HG03457 (cell line): ENCODE data around the gene GRB10.

Experiments used
- ATAC-seq: cut with Tn5 transposase; IDR thresholded peaks from one replicate; pipeline ENCODE4 v1.9.1; 2021; ENCODE audit warnings: moderate number of reproducible peaks; ENCODE audit not compliant: unreplicated experiment

Gene GRB10

GRCh38 chr7:50721661-50722259 lies 60.9 kb downstream of the GRB10 start:
- no peak for ATAC-seq

GRCh38 chr7:50721160-50721559 lies 61.5 kb downstream of the GRB10 start:
- no peak for ATAC-seq

GRCh38 chr7:50720295-50720694 lies 62.4 kb downstream of the GRB10 start:
- ATAC-seq, result no peak

- ATAC-seq, result no peak
These were observed 63.8 kb downstream of the GRB10 start for GRCh38 chr7:50718876-50719275.

- no peak for ATAC-seq
These were observed 64.4 kb downstream of the GRB10 start for GRCh38 chr7:50718311-50718710.

- no peak for ATAC-seq
These were observed 65.5 kb downstream of the GRB10 start for GRCh38 chr7:50717181-50717580.

GRCh38 chr7:50714857-50715256 lies 67.8 kb downstream of the GRB10 start:
- ATAC-seq, result no peak

GRCh38 chr7:50713123-50713965 lies 69.4 kb downstream of the GRB10 start:
- ATAC-seq, result no peak

GRCh38 chr7:50712252-50713122 lies 70.2 kb downstream of the GRB10 start:
- no peak for ATAC-seq

GRCh38 chr7:50711271-50712175 lies 71.2 kb downstream of the GRB10 start:
- ATAC-seq, result no peak

GRCh38 chr7:50710441-50711154 lies 72.1 kb downstream of the GRB10 start:
- ATAC-seq, result no peak

GRCh38 chr7:50709151-50709550 lies 73.5 kb downstream of the GRB10 start:
- ATAC-seq, result no peak

GRCh38 chr7:50707236-50708006 lies 75.3 kb downstream of the GRB10 start:
- ATAC-seq, result no peak

GRCh38 chr7:50706469-50706937 lies 76.2 kb downstream of the GRB10 start:
- ATAC-seq, result no peak

- ATAC-seq, result no peak
These were observed 77.9 kb downstream of the GRB10 start for GRCh38 chr7:50704844-50705243.

GRCh38 chr7:50703654-50704053 lies 79.0 kb downstream of the GRB10 start:
- no peak for ATAC-seq

- no peak for ATAC-seq
These were observed 83.6 kb downstream of the GRB10 start for GRCh38 chr7:50699143-50699542.

GRCh38 chr7:50697748-50698147 lies 84.9 kb downstream of the GRB10 start:
- no peak for ATAC-seq
